Amygdala (tissue), 56 donors: ENCODE data around the gene KCNAB2.
A peak's percentile ranks its signal among the peaks of the same experiment; 100 is the strongest.

Source experiments
- DNase-seq, 56 donors: peaks; one replicate each; lab custom pipeline; 2025; lab: John Stamatoyannopoulos, UW

Gene KCNAB2

GRCh38 chr1:6028042-6028850 is 17.4 kb upstream of the KCNAB2 start:
- peak in 2 of 56 donors; percentile 21 to 37 for DNase-seq

GRCh38 chr1:6029351-6029750 is 16.3 kb upstream of the KCNAB2 start:
- no peak for DNase-seq

- no peak for DNase-seq
Observed at GRCh38 chr1:6030132-6030531, 15.6 kb upstream of the KCNAB2 start.

GRCh38 chr1:6030547-6031261 is 15.0 kb upstream of the KCNAB2 start:
- no peak for DNase-seq

GRCh38 chr1:6033124-6033523 is 12.6 kb upstream of the KCNAB2 start:
- DNase-seq: no peak

GRCh38 chr1:6033986-6034749 is 11.5 kb upstream of the KCNAB2 start:
- peak in 37 of 56 donors; percentile 10 to 68 (median 40) for DNase-seq

GRCh38 chr1:6034750-6035096 is 11.0 kb upstream of the KCNAB2 start:
- DNase-seq: peak in 4 of 56 donors; percentile 37 to 56 (median 50)

- DNase-seq: no peak
Observed at GRCh38 chr1:6035303-6035702, 10.4 kb upstream of the KCNAB2 start.

- DNase-seq: no peak
Observed at GRCh38 chr1:6035719-6036118, 10.0 kb upstream of the KCNAB2 start.

GRCh38 chr1:6037338-6037762 is 8.3 kb upstream of the KCNAB2 start:
- DNase-seq: no peak

GRCh38 chr1:6038603-6039002 is 7.1 kb upstream of the KCNAB2 start:
- DNase-seq: no peak

- DNase-seq: no peak
Observed at GRCh38 chr1:6039031-6039430, 6.7 kb upstream of the KCNAB2 start.

- no peak for DNase-seq
Observed at GRCh38 chr1:6040444-6040843, 5.2 kb upstream of the KCNAB2 start.

- no peak for DNase-seq
Observed at GRCh38 chr1:6040861-6041415, 4.8 kb upstream of the KCNAB2 start.

- peak in 3 of 56 donors; percentile 14 to 43 (median 29) for DNase-seq
Observed at GRCh38 chr1:6041432-6042062, 4.1 kb upstream of the KCNAB2 start.

GRCh38 chr1:6043561-6043960 is 2.1 kb upstream of the KCNAB2 start:
- no peak for DNase-seq

GRCh38 chr1:6044481-6045109 is 1.1 kb upstream of the KCNAB2 start:
- no peak for DNase-seq

- DNase-seq: no peak
Observed at GRCh38 chr1:6045110-6045502, 582 bp upstream of the KCNAB2 start.

- DNase-seq: no peak
Observed at GRCh38 chr1:6046279-6046678, 591 bp downstream of the KCNAB2 start.
